Astrocyte of the cerebellum (primary cell): Measurements from ENCODE around the gene RPLP1.

Experiments used
- DNase-seq: peaks from one replicate; pipeline ENCODE4 v3.0.0-alpha.2; 2011; ENCODE audit warnings: low read depth
- H3K4me3 ChIP-seq: 2 replicates; pipeline ENCODE4 v1.5.1; 2011; ENCODE audit warnings: mild to moderate bottlenecking, low read depth, low read length, moderate library complexity
- in situ Hi-C: cut with HindIII; loops from 2 replicates; pipeline ENCODE4 v1.10.0; 2017; ENCODE audit warnings: low sequenced_read_pairs
- TF ChIP-seq, protein P1 (sequence below): IDR thresholded peaks from 2 replicates; pipeline ENCODE4 v1.5.1; 2012; ENCODE audit warnings: low read length, low read depth, moderate library complexity, mild to moderate bottlenecking; ENCODE audit errors: missing control alignments

Gene RPLP1

DNA sequence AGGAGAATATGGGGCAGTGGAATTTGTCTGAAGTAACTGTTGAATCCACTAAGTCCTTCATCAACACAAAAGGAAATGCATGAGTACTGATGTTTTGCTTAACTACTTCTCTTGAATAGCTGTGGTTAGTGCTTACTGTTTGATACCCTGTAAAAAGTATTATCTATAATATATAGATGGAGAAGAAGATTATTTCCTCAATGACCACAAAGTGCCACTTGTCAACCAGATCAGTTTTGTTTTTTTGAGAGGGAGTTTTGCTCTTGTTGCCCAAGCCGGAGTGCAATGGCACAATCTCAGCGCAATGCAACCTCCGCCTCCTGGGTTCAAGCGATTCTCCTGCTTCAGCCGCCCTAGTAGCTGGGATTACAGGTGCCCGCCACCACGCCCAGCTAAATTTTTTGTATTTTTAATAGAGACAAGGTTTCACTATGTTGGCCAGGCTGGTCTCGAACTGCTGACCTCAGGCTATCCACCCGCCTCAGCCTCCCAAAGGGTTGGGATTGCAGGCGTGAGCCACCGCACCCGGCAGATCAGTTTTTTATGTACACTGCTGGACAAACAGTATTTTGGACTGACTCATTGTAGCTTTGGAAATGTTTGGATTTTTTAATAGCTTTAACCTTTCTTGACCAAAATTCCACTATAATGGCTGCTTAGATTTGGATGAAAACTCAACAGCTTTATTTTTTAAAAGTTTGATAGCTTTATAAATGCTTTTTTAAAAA lies 1.5 kb upstream of the RPLP1 start:
- no peak overlapping the region for H3K4me3 ChIP-seq
- DNase-seq = no peak
- in situ Hi-C loops = no loop called here
- TF ChIP-seq, protein P1, sequence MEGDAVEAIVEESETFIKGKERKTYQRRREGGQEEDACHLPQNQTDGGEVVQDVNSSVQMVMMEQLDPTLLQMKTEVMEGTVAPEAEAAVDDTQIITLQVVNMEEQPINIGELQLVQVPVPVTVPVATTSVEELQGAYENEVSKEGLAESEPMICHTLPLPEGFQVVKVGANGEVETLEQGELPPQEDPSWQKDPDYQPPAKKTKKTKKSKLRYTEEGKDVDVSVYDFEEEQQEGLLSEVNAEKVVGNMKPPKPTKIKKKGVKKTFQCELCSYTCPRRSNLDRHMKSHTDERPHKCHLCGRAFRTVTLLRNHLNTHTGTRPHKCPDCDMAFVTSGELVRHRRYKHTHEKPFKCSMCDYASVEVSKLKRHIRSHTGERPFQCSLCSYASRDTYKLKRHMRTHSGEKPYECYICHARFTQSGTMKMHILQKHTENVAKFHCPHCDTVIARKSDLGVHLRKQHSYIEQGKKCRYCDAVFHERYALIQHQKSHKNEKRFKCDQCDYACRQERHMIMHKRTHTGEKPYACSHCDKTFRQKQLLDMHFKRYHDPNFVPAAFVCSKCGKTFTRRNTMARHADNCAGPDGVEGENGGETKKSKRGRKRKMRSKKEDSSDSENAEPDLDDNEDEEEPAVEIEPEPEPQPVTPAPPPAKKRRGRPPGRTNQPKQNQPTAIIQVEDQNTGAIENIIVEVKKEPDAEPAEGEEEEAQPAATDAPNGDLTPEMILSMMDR = no peak

DNA sequence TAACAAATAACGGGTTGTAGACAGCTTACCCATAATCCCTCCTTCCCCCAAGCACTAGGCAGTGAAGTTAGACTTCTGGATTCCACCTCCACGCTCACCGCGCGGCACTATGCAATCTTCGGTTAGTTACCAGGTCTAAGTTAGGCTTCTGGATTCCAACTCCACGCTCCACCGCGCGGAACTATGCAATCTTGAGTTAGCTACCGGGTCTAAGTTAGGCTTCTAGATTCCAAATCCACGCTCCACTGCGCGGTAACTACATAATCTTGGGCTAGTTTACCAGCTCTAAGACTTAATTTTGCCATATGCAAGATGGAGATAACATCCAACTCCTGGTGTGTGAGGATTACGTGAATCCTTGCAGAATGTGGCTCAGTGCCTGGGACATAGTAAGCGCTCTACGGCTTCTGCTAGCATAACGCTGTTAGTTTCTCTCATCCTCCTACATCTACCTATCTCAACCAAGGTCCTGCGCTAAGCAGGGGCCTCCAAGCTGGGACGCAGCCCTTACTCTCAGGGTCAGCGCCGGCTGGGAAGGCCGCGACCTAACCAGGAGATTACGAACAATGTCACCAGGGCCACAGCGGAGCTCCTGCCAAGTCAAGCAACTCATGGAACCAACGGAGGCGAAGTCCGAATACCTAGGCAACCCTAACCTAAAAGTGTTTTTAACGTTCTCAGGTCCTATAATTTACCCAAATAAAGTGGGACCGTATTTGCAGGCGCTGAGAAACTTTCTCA lies 497 bp upstream of the RPLP1 start:
- peak overlapping the region; percentile 91 for H3K4me3 ChIP-seq
- DNase-seq = peak; percentile 20
- in situ Hi-C loops = no loop called here
- TF ChIP-seq, protein P1 = no peak

DNA sequence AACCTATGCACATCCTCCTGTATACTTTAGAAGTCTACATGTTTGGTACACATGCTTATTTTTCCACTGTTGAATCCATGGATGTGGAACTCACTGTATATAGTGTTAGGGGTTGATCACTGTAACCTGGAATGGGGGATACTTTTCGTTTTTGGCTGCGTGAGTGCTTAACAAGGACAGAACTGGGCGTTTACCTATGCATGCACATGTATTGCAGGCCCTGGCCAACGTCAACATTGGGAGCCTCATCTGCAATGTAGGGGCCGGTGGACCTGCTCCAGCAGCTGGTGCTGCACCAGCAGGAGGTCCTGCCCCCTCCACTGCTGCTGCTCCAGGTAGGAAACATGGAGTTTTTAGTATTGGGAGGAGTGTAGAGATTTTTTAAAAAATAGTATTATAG lies 2.3 kb downstream of the RPLP1 start:
- no peak for DNase-seq
- peak overlapping the region; percentile 91 for H3K4me3 ChIP-seq
- TF ChIP-seq, protein P1 = no peak
- in situ Hi-C loops = no loop called here

DNA sequence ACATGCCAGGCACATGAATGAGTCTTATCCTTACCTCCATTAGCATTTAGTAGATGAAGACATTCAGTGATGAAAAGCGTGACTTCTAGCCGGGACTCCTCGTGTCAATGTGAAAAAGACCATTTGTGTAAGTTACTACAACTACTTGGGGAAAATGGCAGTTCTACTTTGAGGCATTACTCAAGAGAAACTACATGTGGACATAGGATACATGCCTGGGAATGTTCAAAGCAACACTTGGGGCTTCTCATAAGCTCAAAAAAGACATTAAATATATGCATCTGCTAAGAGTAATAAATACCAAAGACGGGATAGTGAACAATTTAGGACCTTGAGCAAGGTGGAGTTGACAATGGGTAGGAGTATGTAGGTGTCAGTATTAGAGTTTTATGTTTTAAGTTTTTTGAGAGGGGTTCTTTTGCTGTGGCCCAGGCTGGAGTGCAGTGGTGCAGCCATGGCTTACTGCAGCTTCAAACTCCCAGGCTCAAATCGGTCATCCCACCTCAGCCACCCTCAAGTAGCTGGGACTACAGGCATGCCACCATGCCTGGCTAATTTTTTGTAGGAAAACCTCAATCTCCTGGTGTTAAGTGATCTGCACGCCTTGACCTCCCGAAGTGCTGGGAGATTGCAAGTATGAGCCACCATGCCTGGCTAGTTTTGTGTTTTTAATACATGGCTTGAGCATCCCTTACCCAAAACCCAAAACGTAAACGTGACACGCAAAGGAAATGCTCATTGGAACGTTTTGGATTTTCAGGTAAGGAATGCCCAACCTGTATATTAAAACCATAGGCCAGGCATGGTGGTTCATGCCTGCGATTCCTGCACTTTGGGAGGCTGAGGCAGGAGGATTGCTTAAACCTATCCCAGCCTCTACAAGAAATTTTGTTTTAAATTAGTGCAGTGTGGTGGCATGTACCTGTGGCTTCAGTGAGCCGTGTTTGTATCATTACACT lies 3.9 kb downstream of the RPLP1 start:
- no peak for DNase-seq
- in situ Hi-C loops = no loop called here
- TF ChIP-seq, protein P1 = no peak
- no peak overlapping the region for H3K4me3 ChIP-seq

DNA sequence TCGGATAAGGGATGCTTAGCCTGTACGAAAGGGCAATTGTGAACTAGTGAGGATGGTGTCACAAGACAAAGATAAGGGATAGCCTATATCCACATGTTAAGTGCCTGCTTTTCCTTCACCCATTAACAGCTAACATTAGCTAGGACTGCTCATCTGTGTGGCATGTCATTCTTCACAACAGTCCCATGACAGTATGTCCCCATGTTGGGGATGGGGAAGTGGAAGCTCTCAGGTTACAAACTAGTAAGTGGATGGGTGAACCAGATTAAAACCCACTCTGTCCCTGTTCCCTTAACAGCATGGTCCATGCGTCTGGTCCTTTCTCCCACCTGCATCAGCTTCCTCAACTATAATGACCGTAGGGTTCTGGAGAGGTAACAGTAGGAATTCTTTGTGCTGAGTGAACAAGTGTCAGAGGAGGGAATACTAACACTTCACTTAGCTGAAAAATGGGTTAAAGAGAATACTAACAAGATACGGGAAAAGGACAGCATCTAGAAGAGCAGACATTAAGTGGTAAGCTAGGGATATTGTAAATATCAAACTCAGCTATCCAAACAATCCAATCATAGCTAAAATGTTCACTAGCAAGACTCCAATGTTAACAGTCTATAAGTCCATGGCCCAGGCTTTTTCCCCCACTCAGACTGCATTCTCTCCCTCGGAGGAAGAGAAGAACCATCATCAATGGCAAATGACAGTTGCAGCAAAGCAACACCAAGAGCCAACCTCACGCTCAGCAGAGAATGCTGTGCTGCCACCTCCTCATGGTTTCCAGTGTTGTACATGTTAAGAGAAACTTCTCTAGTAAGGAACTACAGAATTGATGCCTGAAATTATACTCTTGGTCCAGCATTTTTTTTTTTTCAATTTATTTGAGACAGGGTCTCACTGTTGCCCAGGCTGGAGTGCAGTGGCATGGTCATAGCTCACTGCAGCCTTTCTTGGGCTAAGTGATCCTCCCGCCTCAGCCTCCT lies 5.0 kb downstream of the RPLP1 start:
- in situ Hi-C loops = no loop called here
- TF ChIP-seq, protein P1 = no peak
- DNase-seq = no peak
- no peak overlapping the region for H3K4me3 ChIP-seq
